Measurements from ENCODE around the gene RGL2. TPM values are rescaled to one million over a fixed set of nuclear protein-coding genes. Genes with fewer than 3 reads are reported as not detected.
A peak's percentile ranks its signal among the peaks of the same experiment; 100 is the strongest.
"Not testable (repeated sequence)": the region's sequence is repeated elsewhere in the genome, so short reads cannot be mapped to it uniquely, and the experiment has no call there.

The RGL2 gene
- total and polyA plus RNA-seq, 5 donors = 40.6 to 56.3 (median 54.2) TPM

GRCh38 chr6:33290459-33290858 lies 8.3 kb downstream of the RGL2 start:
- Histone ChIP-seq H3K4me1 (ENCODE audit: control insufficient read depth, insufficient read depth, low read length) (peaks cover 10% of the 10 kb centered on the region), H3K4me3 (ENCODE audit: low read length) (no peak overlapping the region), H3K27ac (ENCODE audit: low read length) (no peak overlapping the region), H3K9me3 (ENCODE audit: control insufficient read depth, low read length) (no peaks in the 10 kb centered on the region), H3K27me3 (ENCODE audit: control insufficient read depth, insufficient read depth) (no peaks in the 10 kb centered on the region)
- 68% methylated on average over 7 of the region's 7 CpGs for WGBS
- no peak for DNase-seq
- intact Hi-C loops (cut with DNase I) = no loop called here
- no peak for ATAC-seq

GRCh38 chr6:33289784-33290315 lies 8.9 kb downstream of the RGL2 start:
- intact Hi-C loops (cut with DNase I) = no loop called here
- DNase-seq = no peak
- 4% methylated on average over 14 of the region's 14 CpGs for WGBS
- Histone ChIP-seq H3K4me1 (ENCODE audit: control insufficient read depth, insufficient read depth, low read length) (peaks cover 10% of the 10 kb centered on the region), H3K27ac (ENCODE audit: low read length) (peak overlapping the region; percentile 85), H3K9me3 (ENCODE audit: control insufficient read depth, low read length) (no peaks in the 10 kb centered on the region), H3K4me3 (ENCODE audit: low read length) (peak overlapping the region; percentile 99), H3K27me3 (ENCODE audit: control insufficient read depth, insufficient read depth) (no peaks in the 10 kb centered on the region)
- peak in 1 of 2 donors; percentile 6 for ATAC-seq

- Histone ChIP-seq H3K9me3 (ENCODE audit: control insufficient read depth, low read length) (no peaks in the 10 kb centered on the region), H3K4me3 (ENCODE audit: low read length) (peak within 1 kb of the TSS; percentile 99), H3K27me3 (ENCODE audit: control insufficient read depth, insufficient read depth) (no peaks in the 10 kb centered on the region), H3K27ac (ENCODE audit: low read length) (peak within 1 kb of the TSS; percentile 85), H3K4me1 (ENCODE audit: control insufficient read depth, insufficient read depth, low read length) (peaks cover 10% of the 10 kb centered on the region)
- intact Hi-C loops (cut with DNase I) = no loop called here
- under 1% methylated on average over 43 of the region's 43 CpGs for WGBS
- DNase-seq (peak; percentile 78 to 89 (median 82)), ATAC-seq (peak; percentile 95)
Observed at GRCh38 chr6:33288921-33289783, 9.6 kb downstream of the RGL2 start, which contains the start of the genes PFDN6 and WDR46. PFDN6 (plus strand) TSS chr6:33289601; CDS start chr6:33289857, 256 bp downstream. WDR46 (minus strand) TSS chr6:33289239; CDS start chr6:33289170, 69 bp downstream.

GRCh38 chr6:33288141-33288920 lies 10.4 kb downstream of the RGL2 start:
- Histone ChIP-seq H3K4me3 (ENCODE audit: low read length) (peak overlapping the region; percentile 99), H3K27ac (ENCODE audit: low read length) (peak overlapping the region; percentile 8), H3K9me3 (ENCODE audit: control insufficient read depth, low read length) (no peaks in the 10 kb centered on the region), H3K4me1 (ENCODE audit: control insufficient read depth, insufficient read depth, low read length) (peaks cover 10% of the 10 kb centered on the region), H3K27me3 (ENCODE audit: control insufficient read depth, insufficient read depth) (no peaks in the 10 kb centered on the region)
- ATAC-seq = peak in 1 of 2 donors; percentile 2
- intact Hi-C loops (cut with DNase I) = no loop called here
- DNase-seq = peak in 1 of 3 donors; percentile 57
- WGBS = 14% methylated on average over 21 of the region's 21 CpGs

- DNase-seq = peak in 1 of 3 donors; percentile 56
Observed at GRCh38 chr6:33286946-33287914, 11.5 kb downstream of the RGL2 start.

GRCh38 chr6:33285214-33285613 lies 13.5 kb downstream of the RGL2 start:
- H3K4me1 ChIP-seq (ENCODE audit: control insufficient read depth, insufficient read depth, low read length); H3K4me3 ChIP-seq (ENCODE audit: low read length); intact Hi-C loops (cut with DNase I); H3K27me3 ChIP-seq (ENCODE audit: control insufficient read depth, insufficient read depth); ATAC-seq; H3K9me3 ChIP-seq (ENCODE audit: control insufficient read depth, low read length); H3K27ac ChIP-seq (ENCODE audit: low read length); DNase-seq: not testable (repeated sequence)
- 90% methylated on average over 4 of the region's 4 CpGs for WGBS

More at GRCh38 chr6:33286946-33287914, 11.5 kb downstream of the RGL2 start:
- intact Hi-C loops (cut with DNase I) = no loop called here
- Histone ChIP-seq H3K27ac (ENCODE audit: low read length) (no peak overlapping the region), H3K27me3 (ENCODE audit: control insufficient read depth, insufficient read depth) (no peaks in the 10 kb centered on the region), H3K4me1 (ENCODE audit: control insufficient read depth, insufficient read depth, low read length) (peaks cover 10% of the 10 kb centered on the region), H3K4me3 (ENCODE audit: low read length) (no peak overlapping the region), H3K9me3 (ENCODE audit: control insufficient read depth, low read length) (no peaks in the 10 kb centered on the region)
- whole genome bisulfite sequencing = 89% methylated on average over 22 of the region's 22 CpGs
- ATAC-seq = no peak

GRCh38 chr6:33280539-33280938 lies 18.2 kb downstream of the RGL2 start:
- intact Hi-C loops (cut with DNase I) = no loop called here
- no peak for ATAC-seq
- no peaks in the 10 kb centered on the region for H3K27me3 ChIP-seq (ENCODE audit: control insufficient read depth, insufficient read depth)
- 86% methylated on average over 6 of the region's 6 CpGs for WGBS
- no peaks in the 10 kb centered on the region for H3K4me1 ChIP-seq (ENCODE audit: control insufficient read depth, insufficient read depth, low read length)
- no peak for DNase-seq
- H3K9me3 ChIP-seq (ENCODE audit: control insufficient read depth, low read length) = no peaks in the 10 kb centered on the region
- no peak overlapping the region for H3K27ac ChIP-seq (ENCODE audit: low read length)
- H3K4me3 ChIP-seq (ENCODE audit: low read length) = no peak overlapping the region

- Histone ChIP-seq H3K9me3 (ENCODE audit: control insufficient read depth, low read length) (no peaks in the 10 kb centered on the region), H3K27me3 (ENCODE audit: control insufficient read depth, insufficient read depth) (no peaks in the 10 kb centered on the region), H3K4me1 (ENCODE audit: control insufficient read depth, insufficient read depth, low read length) (no peaks in the 10 kb centered on the region), H3K4me3 (ENCODE audit: low read length) (no peak overlapping the region), H3K27ac (ENCODE audit: low read length) (no peak overlapping the region)
- no peak for DNase-seq
- no peak for ATAC-seq
- 62% methylated on average over 5 of the region's 5 CpGs for WGBS
- intact Hi-C loops (cut with DNase I) = no loop called here
Observed at GRCh38 chr6:33279971-33280511, 18.7 kb downstream of the RGL2 start.

- Histone ChIP-seq H3K27ac (ENCODE audit: low read length) (no peak overlapping the region), H3K4me3 (ENCODE audit: low read length) (no peak overlapping the region), H3K9me3 (ENCODE audit: control insufficient read depth, low read length) (no peaks in the 10 kb centered on the region), H3K4me1 (ENCODE audit: control insufficient read depth, insufficient read depth, low read length) (no peaks in the 10 kb centered on the region), H3K27me3 (ENCODE audit: control insufficient read depth, insufficient read depth) (no peaks in the 10 kb centered on the region)
- DNase-seq (peak in 1 of 3 donors; percentile 55), ATAC-seq (no peak)
- WGBS = 75% methylated on average over 13 of the region's 13 CpGs
- intact Hi-C loops (cut with DNase I) = no loop called here
Observed at GRCh38 chr6:33279257-33279695, 19.5 kb downstream of the RGL2 start.

GRCh38 chr6:33278810-33279209 lies 19.9 kb downstream of the RGL2 start:
- no peaks in the 10 kb centered on the region for H3K9me3 ChIP-seq (ENCODE audit: control insufficient read depth, low read length)
- no peaks in the 10 kb centered on the region for H3K4me1 ChIP-seq (ENCODE audit: control insufficient read depth, insufficient read depth, low read length)
- H3K27ac ChIP-seq (ENCODE audit: low read length) = no peak overlapping the region
- 89% methylated on average over 3 of the region's 3 CpGs for WGBS
- no peak overlapping the region for H3K4me3 ChIP-seq (ENCODE audit: low read length)
- intact Hi-C loops (cut with DNase I) = no loop called here
- no peaks in the 10 kb centered on the region for H3K27me3 ChIP-seq (ENCODE audit: control insufficient read depth, insufficient read depth)
- ATAC-seq (no peak), DNase-seq (no peak)

Measured in right cardiac atrium (tissue), 5 donors.